ENCODE results near the gene KLC1. TPM values are rescaled to one million over a fixed set of nuclear protein-coding genes. Genes with fewer than 3 reads are reported as not detected.
A peak's percentile ranks its signal among the peaks of the same experiment; 100 is the strongest.

Gene KLC1
- total RNA-seq, 2 experiments from 2014 or later: 97.5 to 101 TPM

GRCh38 chr14:103628221-103628683 is 759 bp upstream of the KLC1 start:
- Mint-ChIP-seq H3K9me3 (no peaks in the 10 kb centered on the region), H3K4me1 (ENCODE audit: low read depth) (peaks cover 26% of the 10 kb centered on the region), H3K27ac (peak overlapping the region; percentile 82), H3K27me3 (no peaks in the 10 kb centered on the region), H3K36me3 (ENCODE audit: low read depth) (peaks cover 3% of the 10 kb centered on the region), H3K4me3 (peak overlapping the region; percentile 84)
- DNase-seq: peak; percentile 21
- intact Hi-C loops (cut with micrococcal nuclease): no loop called here
- ChIA-PET CTCF (interaction anchor here (0.6 to 0.8 kb wide), 2 partner anchors 21 to 584 kb away, joined by 3 read pairs; no protein-coding TSS in a partner anchor), POLR2A (interaction anchor here (0.8 to 2.8 kb wide), 4 partner anchors 13 to 294 kb away, joined by 3 to 19 read pairs (median 4); partner anchors contain the start of genes BAG5, COA8 and EIF5)
- no peak for ATAC-seq
- no peak for TF ChIP-seq CTCF (IDR thresholded peaks at IDR 0.05)

- Mint-ChIP-seq H3K36me3 (ENCODE audit: low read depth) (peaks cover 3% of the 10 kb centered on the region), H3K27me3 (no peaks in the 10 kb centered on the region), H3K27ac (peak overlapping the region; percentile 64), H3K9me3 (no peaks in the 10 kb centered on the region), H3K4me3 (peak overlapping the region; percentile 84), H3K4me1 (ENCODE audit: low read depth) (peaks cover 30% of the 10 kb centered on the region)
- ATAC-seq: peak; percentile 60
- ChIA-PET CTCF (no interaction called here), POLR2A (interaction anchor here (0.8 to 2.8 kb wide), 6 partner anchors 12 to 295 kb away, joined by 3 to 19 read pairs (median 3); partner anchors contain the start of genes BAG5, COA8, EIF5 and TRMT61A)
- intact Hi-C loops (cut with micrococcal nuclease): no loop called here
- no peak for TF ChIP-seq CTCF (IDR thresholded peaks at IDR 0.05)
- DNase-seq: peak; percentile 62
These were observed 601 bp downstream of the KLC1 start for GRCh38 chr14:103629503-103630121.

GRCh38 chr14:103630364-103631108 is 1.5 kb downstream of the KLC1 start:
- TF ChIP-seq CTCF (IDR thresholded peaks at IDR 0.05): no peak
- CTCF ChIA-PET: no interaction called here
- Mint-ChIP-seq H3K9me3 (no peaks in the 10 kb centered on the region), H3K36me3 (ENCODE audit: low read depth) (peaks cover 3% of the 10 kb centered on the region), H3K4me3 (peak overlapping the region; percentile 84), H3K4me1 (ENCODE audit: low read depth) (peaks cover 29% of the 10 kb centered on the region), H3K27ac (peak overlapping the region; percentile 64), H3K27me3 (no peaks in the 10 kb centered on the region)
- ATAC-seq (no peak), DNase-seq (no peak)
- intact Hi-C loops (cut with micrococcal nuclease): no loop called here
- POLR2A ChIA-PET: interaction anchor here (1.2 to 2.8 kb wide), 3 partner anchors 68 to 102 kb away, joined by 3 to 19 read pairs (median 3); partner anchors contain the start of genes BAG5, COA8 and TRMT61A

GRCh38 chr14:103633391-103633790 is 4.4 kb downstream of the KLC1 start:
- no peak for TF ChIP-seq CTCF (IDR thresholded peaks at IDR 0.05)
- Mint-ChIP-seq H3K4me3 (no peak overlapping the region), H3K36me3 (ENCODE audit: low read depth) (peaks cover 16% of the 10 kb centered on the region), H3K9me3 (no peaks in the 10 kb centered on the region), H3K4me1 (ENCODE audit: low read depth) (peaks cover 43% of the 10 kb centered on the region), H3K27ac (peak overlapping the region; percentile 45), H3K27me3 (no peaks in the 10 kb centered on the region)
- ATAC-seq (no peak), DNase-seq (no peak)
- intact Hi-C loops (cut with micrococcal nuclease): no loop called here
- POLR2A ChIA-PET: no interaction called here
- CTCF ChIA-PET: no interaction called here

GRCh38 chr14:103634156-103634555 is 5.1 kb downstream of the KLC1 start:
- Mint-ChIP-seq H3K27ac (no peak overlapping the region), H3K9me3 (no peaks in the 10 kb centered on the region)
- intact Hi-C loops (cut with micrococcal nuclease): no loop called here

More at GRCh38 chr14:103634156-103634555, 5.1 kb downstream of the KLC1 start:
- no peak for TF ChIP-seq CTCF (IDR thresholded peaks at IDR 0.05)
- DNase-seq (no peak), ATAC-seq (no peak)
- H3K36me3 Mint-ChIP-seq (ENCODE audit: low read depth): peaks cover 16% of the 10 kb centered on the region
- H3K4me3 Mint-ChIP-seq: no peak overlapping the region
- peaks cover 49% of the 10 kb centered on the region for H3K4me1 Mint-ChIP-seq (ENCODE audit: low read depth)
- CTCF ChIA-PET: no interaction called here
- POLR2A ChIA-PET: no interaction called here
- H3K27me3 Mint-ChIP-seq: no peaks in the 10 kb centered on the region
